Ascending aorta (tissue), 2 donors: ENCODE measurements around the gene SFXN1. TPM values are rescaled to one million over a fixed set of nuclear protein-coding genes. Genes with fewer than 3 reads are reported as not detected.

Experiments
- DNase-seq, 2 donors: peaks; one replicate each; pipeline ENCODE4 v3.0.0-alpha.2; 2019; ENCODE audit warnings: low spot score in 2 of 2
- H3K27ac ChIP-seq, 2 donors: fragments of 200-600 bp; sonication (generic); one replicate each; pipeline ENCODE4 v1.5.1; 2016 to 2017; ENCODE audit warnings: mild to moderate bottlenecking in 1 of 2
- H3K27me3 ChIP-seq: fragments of 200-600 bp; sonication (generic); one replicate; pipeline ENCODE4 v1.5.1; 2017
- H3K36me3 ChIP-seq, 2 donors: fragments of 200-600 bp; sonication (generic); one replicate each; pipeline ENCODE4 v1.5.1; 2016
- H3K4me1 ChIP-seq, 2 donors: fragments of 200-600 bp; sonication (generic); one replicate each; pipeline ENCODE4 v1.5.1; 2016 to 2017; ENCODE audit warnings: mild to moderate bottlenecking in 1 of 2
- H3K4me3 ChIP-seq, 2 donors: fragments of 200-600 bp; sonication (generic); one replicate each; pipeline ENCODE4 v1.5.1; 2016 to 2017; ENCODE audit warnings: mild to moderate bottlenecking in 1 of 2
- H3K9me3 ChIP-seq, 2 donors: fragments of 200-600 bp; sonication (generic); one replicate each; pipeline ENCODE4 v1.5.1; 2016
- CTCF ChIP-seq, 3 experiments: fragments of 200-600 bp in 2 of 3; fragments of 450-650 bp in 1 of 3; sonication (generic) in 2 of 3; IDR thresholded peaks; one replicate each; pipeline ENCODE4 v1.5.1; 2016 to 2019; ENCODE audit warnings: antibody characterized with exemption in 3 of 3, mild to moderate bottlenecking in 1 of 3, moderate library complexity in 1 of 3
- intact Hi-C: fragments of 100-400 bp; cut with DNase I; formaldehyde crosslinking; loops from one replicate; pipeline ENCODE4 v1.15.1; 2023
- total RNA-seq: library from RNA; depleted of rRNA; stranded (reverse); fragments of >200 nt; gene quantifications from one replicate; pipeline ENCODE4 v1.1.0, GENCODE V29; 2016

The SFXN1 gene
- total RNA-seq, 1 donor from 2014 or later, result 47.5 TPM

- Histone ChIP-seq H3K4me3 (no peak overlapping the region), H3K36me3 (no peaks in the 10 kb centered on the region), H3K27ac (no peak overlapping the region), H3K27me3 (no peaks in the 10 kb centered on the region), H3K4me1 (no peaks in the 10 kb centered on the region), H3K9me3 (no peaks in the 10 kb centered on the region)
- intact Hi-C loops, result no loop called here
- TF ChIP-seq CTCF (IDR thresholded peaks at IDR 0.05), result no peak
- DNase-seq, result no peak
These were observed 61.6 kb downstream of the SFXN1 start for GRCh38 chr5:175539936-175540335.

GRCh38 chr5:175541264-175541663 lies 62.9 kb downstream of the SFXN1 start:
- Histone ChIP-seq H3K27me3 (no peaks in the 10 kb centered on the region), H3K36me3 (no peaks in the 10 kb centered on the region), H3K9me3 (no peaks in the 10 kb centered on the region), H3K4me1 (no peaks in the 10 kb centered on the region), H3K27ac (no peak overlapping the region), H3K4me3 (no peak overlapping the region)
- DNase-seq, result no peak
- no peak for TF ChIP-seq CTCF (IDR thresholded peaks at IDR 0.05)
- intact Hi-C loops, result no loop called here

- no peak overlapping the region for H3K27ac ChIP-seq
- no peak overlapping the region for H3K4me3 ChIP-seq
- intact Hi-C loops, result no loop called here
- no peaks in the 10 kb centered on the region for H3K4me1 ChIP-seq
- no peaks in the 10 kb centered on the region for H3K36me3 ChIP-seq
- no peak for DNase-seq
- no peak for TF ChIP-seq CTCF (IDR thresholded peaks at IDR 0.05)
- H3K27me3 ChIP-seq, result no peaks in the 10 kb centered on the region
- H3K9me3 ChIP-seq, result no peaks in the 10 kb centered on the region
These were observed 64.0 kb downstream of the SFXN1 start for GRCh38 chr5:175542232-175542965.

- H3K4me3 ChIP-seq, result no peak overlapping the region
- no peaks in the 10 kb centered on the region for H3K9me3 ChIP-seq
- H3K27ac ChIP-seq, result no peak overlapping the region
- H3K4me1 ChIP-seq, result no peaks in the 10 kb centered on the region
- DNase-seq, result no peak
- H3K36me3 ChIP-seq, result no peaks in the 10 kb centered on the region
- TF ChIP-seq CTCF (IDR thresholded peaks at IDR 0.05), result no peak
- intact Hi-C loops, result no loop called here
- H3K27me3 ChIP-seq, result no peaks in the 10 kb centered on the region
These were observed 64.5 kb downstream of the SFXN1 start for GRCh38 chr5:175542966-175543235.

- no peak for TF ChIP-seq CTCF (IDR thresholded peaks at IDR 0.05)
- intact Hi-C loops, result no loop called here
- DNase-seq, result no peak
- no peaks in the 10 kb centered on the region for H3K27me3 ChIP-seq
- H3K36me3 ChIP-seq, result no peaks in the 10 kb centered on the region
- no peaks in the 10 kb centered on the region for H3K4me1 ChIP-seq
- no peak overlapping the region for H3K27ac ChIP-seq
- H3K9me3 ChIP-seq, result no peaks in the 10 kb centered on the region
- no peak overlapping the region for H3K4me3 ChIP-seq
These were observed 65.8 kb downstream of the SFXN1 start for GRCh38 chr5:175544108-175544511.

- DNase-seq, result no peak
- Histone ChIP-seq H3K4me3 (no peak overlapping the region), H3K36me3 (no peaks in the 10 kb centered on the region), H3K4me1 (no peaks in the 10 kb centered on the region), H3K9me3 (no peaks in the 10 kb centered on the region), H3K27ac (no peak overlapping the region), H3K27me3 (no peaks in the 10 kb centered on the region)
- TF ChIP-seq CTCF (IDR thresholded peaks at IDR 0.05), result no peak
- intact Hi-C loops, result no loop called here
These were observed 66.2 kb downstream of the SFXN1 start for GRCh38 chr5:175544586-175544985.
